A673 (cell line): ENCODE results near the gene CDK5RAP1. TPM values are rescaled to one million over a fixed set of nuclear protein-coding genes. Genes with fewer than 3 reads are reported as not detected.

Experiments used
- BruUV-seq: library from RNA; stranded (reverse); fragments of 400-500 nt; replicated peaks from 2 replicates; lab custom pipeline; 2021; lab: Mats Ljungman, UMichigan
- CTCF ChIA-PET: fragments of 300-600 bp; sonication (Branson Sonifier 250); formaldehyde crosslinking; loops from one replicate; lab custom pipeline; 2022; ENCODE audit warnings: antibody characterized with exemption; lab: Charles Lee
- POLR2A ChIA-PET: fragments of 300-600 bp; sonication (Branson Sonifier 250); formaldehyde crosslinking; loops from one replicate; lab custom pipeline; 2022; ENCODE audit warnings: antibody characterized with exemption; ENCODE audit not compliant: low non-redundant PET; lab: Charles Lee
- DNase-seq: peaks from one replicate; pipeline ENCODE4 v3.0.0-alpha.2; 2015; ENCODE audit warnings: low spot score
- H3K27ac ChIP-seq: fragments of 200-600 bp; sonication (generic); 2 replicates; pipeline ENCODE4 v1.5.1; 2016; ENCODE audit warnings: mixed run types, low read depth, mild to moderate bottlenecking, mixed read lengths, antibody characterized with exemption, low read length; ENCODE audit not compliant: poor library complexity, severe bottlenecking
- H3K27me3 ChIP-seq: fragments of 200-600 bp; sonication (generic); replicated peaks from 2 replicates; pipeline ENCODE4 v1.6.1; 2017; ENCODE audit warnings: mixed run types, low read depth, mild to moderate bottlenecking, mixed read lengths, antibody characterized with exemption, low read length; ENCODE audit not compliant: insufficient read depth, poor library complexity
- H3K36me3 ChIP-seq: fragments of 200-600 bp; sonication (generic); 2 replicates; pipeline ENCODE4 v1.6.1; 2016; ENCODE audit warnings: mixed run types, mild to moderate bottlenecking, mixed read lengths, antibody characterized with exemption, low read length; ENCODE audit not compliant: insufficient read depth, poor library complexity, severe bottlenecking
- H3K4me1 ChIP-seq: fragments of 200-600 bp; sonication (generic); 2 replicates; pipeline ENCODE4 v1.6.1; 2017; ENCODE audit warnings: mixed run types, mild to moderate bottlenecking, mixed read lengths, antibody characterized with exemption, low read length; ENCODE audit not compliant: insufficient read depth, poor library complexity, severe bottlenecking
- H3K4me3 ChIP-seq: fragments of 200-600 bp; sonication (generic); 2 replicates; pipeline ENCODE4 v1.5.1; 2016; ENCODE audit warnings: low read depth, mixed run types, mild to moderate bottlenecking, mixed read lengths, low read length; ENCODE audit not compliant: poor library complexity, severe bottlenecking
- H3K9me3 ChIP-seq: fragments of 200-600 bp; sonication (generic); 2 replicates; pipeline ENCODE4 v1.6.1; 2016; ENCODE audit warnings: mixed run types, low read depth, mild to moderate bottlenecking, mixed read lengths, antibody characterized with exemption, low read length; ENCODE audit not compliant: poor library complexity, severe bottlenecking
- EZH2 ChIP-seq: fragments of 200-600 bp; sonication (generic); IDR thresholded peaks from 2 replicates; pipeline ENCODE4 v1.6.1; 2017; ENCODE audit warnings: borderline replicate concordance, low read depth, mild to moderate bottlenecking, mixed read lengths, antibody characterized with exemption, low read length; ENCODE audit not compliant: poor library complexity, severe bottlenecking
- intact Hi-C: fragments of 100-400 bp; cut with micrococcal nuclease; formaldehyde crosslinking; loops from one replicate; pipeline ENCODE4 v1.10.0; 2022; ENCODE audit not compliant: unreplicated experiment
- total RNA-seq: library from RNA; stranded (reverse); gene quantifications from 2 replicates; pipeline ENCODE4 v1.2.3, GENCODE V29; 2021
- TF ChIP-seq, protein P1 (sequence below): fragments of 300-800, 200-600 bp; sonication (generic); conservative IDR thresholded peaks from 2 replicates; pipeline ENCODE4 v1.5.1; 2017; ENCODE audit warnings: low read depth, mild to moderate bottlenecking, antibody characterized with exemption, low read length, moderate library complexity, mixed read lengths

The CDK5RAP1 gene
- total RNA-seq, 1 experiment from 2014 or later: 52.7 TPM

DNA sequence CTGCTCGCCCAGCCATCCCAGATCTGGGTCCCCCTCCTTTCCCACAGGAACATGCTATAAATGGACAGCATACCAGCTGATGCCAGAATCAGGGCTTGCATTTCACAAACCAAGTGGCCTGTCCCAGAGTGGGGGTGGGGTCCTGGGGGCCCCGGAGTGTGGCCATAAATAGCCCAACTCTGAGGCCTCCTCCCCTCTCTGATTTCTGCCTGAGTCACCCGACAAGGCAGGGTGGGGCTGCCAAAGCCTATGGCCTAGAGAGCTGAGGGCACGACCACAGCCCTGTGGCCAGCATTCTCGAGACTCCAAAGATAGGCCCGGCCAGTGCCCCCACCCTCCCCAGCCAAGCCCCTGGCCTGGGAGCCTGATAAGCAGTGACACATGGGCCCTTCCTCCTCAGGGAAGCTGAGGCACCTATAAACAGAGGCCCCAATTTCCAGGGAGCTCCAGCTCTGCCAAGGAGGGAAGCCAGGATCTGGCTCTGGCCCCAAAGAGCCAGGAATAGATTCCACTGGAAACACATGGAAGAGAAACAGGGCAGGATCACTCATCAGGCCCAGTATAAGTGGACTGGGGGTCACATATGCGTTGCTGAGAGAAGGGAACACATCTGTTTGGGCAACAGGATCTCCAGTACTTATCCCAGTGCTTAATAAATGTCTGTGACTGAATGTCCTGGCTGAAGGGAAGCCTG is 22.0 kb upstream of the CDK5RAP1 start:
- Histone ChIP-seq H3K27ac (no peak overlapping the region), H3K36me3 (no peaks in the 10 kb centered on the region), H3K9me3 (no peaks in the 10 kb centered on the region), H3K4me1 (no peaks in the 10 kb centered on the region), H3K27me3 (no peaks in the 10 kb centered on the region), H3K4me3 (no peak overlapping the region)
- intact Hi-C loops: no loop called here
- DNase-seq: no peak
- CTCF ChIA-PET: no interaction called here
- POLR2A ChIA-PET: no interaction called here
- TF ChIP-seq, protein P1, sequence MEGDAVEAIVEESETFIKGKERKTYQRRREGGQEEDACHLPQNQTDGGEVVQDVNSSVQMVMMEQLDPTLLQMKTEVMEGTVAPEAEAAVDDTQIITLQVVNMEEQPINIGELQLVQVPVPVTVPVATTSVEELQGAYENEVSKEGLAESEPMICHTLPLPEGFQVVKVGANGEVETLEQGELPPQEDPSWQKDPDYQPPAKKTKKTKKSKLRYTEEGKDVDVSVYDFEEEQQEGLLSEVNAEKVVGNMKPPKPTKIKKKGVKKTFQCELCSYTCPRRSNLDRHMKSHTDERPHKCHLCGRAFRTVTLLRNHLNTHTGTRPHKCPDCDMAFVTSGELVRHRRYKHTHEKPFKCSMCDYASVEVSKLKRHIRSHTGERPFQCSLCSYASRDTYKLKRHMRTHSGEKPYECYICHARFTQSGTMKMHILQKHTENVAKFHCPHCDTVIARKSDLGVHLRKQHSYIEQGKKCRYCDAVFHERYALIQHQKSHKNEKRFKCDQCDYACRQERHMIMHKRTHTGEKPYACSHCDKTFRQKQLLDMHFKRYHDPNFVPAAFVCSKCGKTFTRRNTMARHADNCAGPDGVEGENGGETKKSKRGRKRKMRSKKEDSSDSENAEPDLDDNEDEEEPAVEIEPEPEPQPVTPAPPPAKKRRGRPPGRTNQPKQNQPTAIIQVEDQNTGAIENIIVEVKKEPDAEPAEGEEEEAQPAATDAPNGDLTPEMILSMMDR: no peak
- TF ChIP-seq EZH2: no peak
- no TSS peak for BruUV-seq

DNA sequence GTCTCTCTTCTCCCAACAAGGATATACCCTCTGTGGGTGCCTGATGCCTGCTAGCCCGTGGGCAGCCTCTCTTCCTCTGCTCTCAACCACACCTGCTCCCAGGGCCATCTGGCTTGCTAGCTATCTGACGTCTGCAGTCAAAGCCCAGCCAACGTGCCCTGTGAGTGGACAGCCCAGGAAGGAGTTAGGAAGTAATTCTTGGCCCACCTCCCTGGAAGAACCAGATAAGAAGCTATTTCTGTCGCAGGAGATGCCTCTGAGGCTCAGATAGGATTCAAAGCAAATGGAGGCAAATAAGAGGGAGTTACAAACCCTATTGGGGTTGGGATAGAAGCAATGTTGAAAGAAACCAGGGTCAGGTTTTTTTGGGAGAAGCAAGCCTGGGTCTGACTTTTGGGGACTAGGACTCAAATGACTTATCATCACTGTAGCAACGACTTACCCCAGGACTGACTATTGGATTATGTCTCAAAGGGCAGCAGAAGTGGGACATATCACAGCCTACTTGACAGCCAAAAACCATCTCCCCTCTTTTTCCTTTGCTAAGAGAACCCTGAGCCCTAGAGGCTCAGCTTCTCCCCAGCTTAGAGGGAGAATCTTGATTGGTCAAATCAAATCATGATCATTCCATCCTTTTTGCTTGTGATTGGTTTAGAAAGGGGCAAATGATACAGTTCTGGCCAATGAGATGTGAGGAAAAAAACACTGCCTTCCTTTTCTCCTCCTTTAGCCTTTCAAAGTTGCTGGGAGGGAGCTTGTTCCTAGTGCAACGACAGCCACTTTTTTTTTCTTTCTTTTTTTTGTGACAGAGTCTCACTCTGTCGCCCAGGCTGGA is 18.0 kb upstream of the CDK5RAP1 start:
- no peak for TF ChIP-seq EZH2
- TF ChIP-seq, protein P1: no peak
- no peaks in the 10 kb centered on the region for H3K27me3 ChIP-seq
- no peak overlapping the region for H3K27ac ChIP-seq
- H3K9me3 ChIP-seq: no peaks in the 10 kb centered on the region
- intact Hi-C loops: no loop called here
- no peak overlapping the region for H3K4me3 ChIP-seq
- POLR2A ChIA-PET: no interaction called here
- BruUV-seq: no TSS peak
- CTCF ChIA-PET: no interaction called here
- H3K36me3 ChIP-seq: no peaks in the 10 kb centered on the region
- no peak for DNase-seq
- no peaks in the 10 kb centered on the region for H3K4me1 ChIP-seq

DNA sequence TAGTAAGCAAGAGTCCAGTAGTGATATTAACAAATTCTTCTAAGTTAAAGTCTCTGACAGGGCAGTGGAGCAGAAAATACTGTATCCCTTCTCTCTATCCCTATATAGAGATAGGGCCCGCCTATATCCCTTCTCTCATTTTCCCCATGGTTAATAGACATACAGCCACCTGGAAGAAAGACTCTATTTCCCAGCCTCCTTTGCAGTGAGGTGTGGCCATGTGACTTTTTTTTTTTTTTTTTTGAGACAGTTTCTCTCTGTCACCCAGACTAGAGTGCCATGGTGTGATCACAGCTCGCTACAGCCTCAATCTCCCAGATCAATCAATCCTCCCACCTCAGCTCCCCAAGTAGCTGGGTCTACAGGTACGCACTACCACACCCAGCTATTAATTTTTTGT is 16.7 kb upstream of the CDK5RAP1 start:
- H3K27ac ChIP-seq: no peak overlapping the region
- intact Hi-C loops: no loop called here
- CTCF ChIA-PET: no interaction called here

More for the DNA sequence above, 16.7 kb upstream of the CDK5RAP1 start:
- BruUV-seq: no TSS peak
- Histone ChIP-seq H3K4me1 (no peaks in the 10 kb centered on the region), H3K36me3 (no peaks in the 10 kb centered on the region), H3K9me3 (no peaks in the 10 kb centered on the region), H3K4me3 (no peak overlapping the region), H3K27me3 (no peaks in the 10 kb centered on the region)
- no peak for DNase-seq
- POLR2A ChIA-PET: no interaction called here
- TF ChIP-seq EZH2: no peak
- TF ChIP-seq, protein P1: no peak
